ENCODE measurements around the gene LAMA3. TPM values are rescaled to one million over a fixed set of nuclear protein-coding genes. Genes with fewer than 3 reads are reported as not detected.

The LAMA3 gene
- total and polyA plus RNA-seq, 10 of the 15 experiments (the other 5 are each of a cell fraction or from before 2014, with no cell fraction given): 0.37 to 6.5 (median 5.4) TPM

DNA sequence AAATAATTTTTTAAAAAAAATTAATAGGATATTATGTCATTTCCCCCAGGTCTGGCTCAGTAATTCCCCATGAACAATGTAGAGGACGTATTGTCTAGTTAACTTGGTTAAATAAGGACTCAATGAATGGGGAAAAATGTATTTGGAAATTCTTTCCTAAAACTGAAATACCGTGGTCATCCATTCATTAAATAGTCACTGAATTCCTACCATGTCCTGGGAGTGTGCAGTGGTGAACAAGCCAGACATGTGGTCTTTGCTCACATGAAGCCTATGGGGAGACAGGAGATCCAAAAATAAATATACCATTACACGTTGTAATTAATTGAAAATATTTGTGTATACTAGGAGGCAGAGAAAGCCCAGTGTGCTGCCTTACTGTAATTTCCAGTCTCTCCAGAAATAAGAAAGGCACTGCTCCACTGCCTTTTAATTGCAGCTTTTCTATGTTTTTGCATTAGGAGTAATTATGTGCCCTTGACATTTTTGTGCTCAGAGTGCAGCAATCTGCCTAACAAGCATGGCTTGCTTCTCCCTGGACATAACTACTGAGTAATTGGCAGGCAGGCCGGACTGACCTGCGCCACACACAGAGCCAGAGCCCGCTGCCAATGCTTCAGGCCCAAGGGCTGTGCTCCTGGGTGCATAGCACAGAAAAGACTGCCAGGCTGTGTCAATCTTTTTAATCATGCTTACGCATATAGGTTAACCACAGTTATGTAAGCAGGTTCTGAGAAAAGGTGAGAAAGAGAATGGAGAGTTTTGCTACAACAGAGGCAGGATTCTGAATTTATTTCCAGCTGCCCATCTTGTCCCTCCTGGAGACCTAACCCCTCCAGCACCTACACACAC, 303.1 kb downstream of the LAMA3 start (continued):
- TF ChIP-seq MYC (IDR thresholded peaks at IDR 0.05; ENCODE audit: insufficient read depth, insufficient read length, insufficient replicate concordance, low read length, severe bottlenecking) (no peak), EED (IDR thresholded peaks at IDR 0.05; ENCODE audit: low read depth) (peak; percentile 76), FOS (IDR thresholded peaks at IDR 0.05; ENCODE audit: borderline replicate concordance, extremely low read depth, insufficient read length) (no peak), NFIC (IDR thresholded peaks at IDR 0.05; ENCODE audit: low read depth, low read length) (0 out of 2 replicates have a peak, but pooled peaks have one; percentile 24), CREB1 (IDR thresholded peaks at IDR 0.05; ENCODE audit: low read depth) (peak; percentile 61; the same call in 1 of the 2 replicates), SMAD5 (IDR thresholded peaks at IDR 0.05; ENCODE audit: low read depth) (peak; percentile 29; the same call in 1 of the 2 replicates), RUNX3 (IDR thresholded peaks at IDR 0.05; ENCODE audit: low read length) (peak; percentile 87), NFYA (IDR thresholded peaks at IDR 0.05; ENCODE audit: borderline replicate concordance, low read depth, low read length) (no peak), BCL11A (IDR thresholded peaks at IDR 0.05; ENCODE audit: low read depth, low read length) (0 out of 2 replicates have a peak, but pooled peaks have one; percentile 32)

DNA sequence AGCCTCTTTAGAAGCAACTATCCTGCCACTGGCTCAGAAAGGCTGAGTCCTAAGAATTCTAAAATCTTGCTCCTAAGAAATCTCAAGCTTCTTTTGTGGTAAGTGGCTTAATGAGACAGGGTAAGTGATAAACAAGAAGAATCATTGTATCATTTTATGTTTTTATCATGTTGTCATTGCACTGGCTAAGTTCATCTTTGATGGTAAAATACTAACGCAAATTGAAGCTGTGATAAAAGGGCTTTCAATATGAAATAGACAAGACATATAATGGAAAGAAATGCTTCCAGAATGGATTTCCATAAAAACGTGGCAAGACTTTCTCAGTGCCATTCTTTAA, 303.7 kb downstream of the LAMA3 start:
- WGBS (ENCODE audit: insufficient coverage, insufficient replicate concordance, low lambda C conversion rate, missing lambda C conversion rate): 24% methylated on average over 2 of the region's 2 CpGs

More for the DNA sequence above, 303.7 kb downstream of the LAMA3 start:
- no peak for ATAC-seq
- Histone ChIP-seq H3K9me3 (replicated peaks; ENCODE audit: control insufficient read depth, insufficient read depth, low read length) (no peaks in the 10 kb centered on the region; the same call in 2 of the 3 replicates), H3K79me2 (ENCODE audit: control insufficient read depth, insufficient read depth, low read length) (peaks cover 17% of the 10 kb centered on the region), H3K4me1 (ENCODE audit: control insufficient read depth, insufficient read depth, low read length) (peaks cover 19% of the 10 kb centered on the region), H3K27me3 (replicated peaks in 1 of 2; ENCODE audit: control insufficient read depth in 2 of 2, insufficient read depth in 2 of 2, low read length in 1 of 2) (no peaks in the 10 kb centered on the region), H3K4me3 (peak overlapping the region; percentile 18), H3K36me3 (ENCODE audit: control insufficient read depth in 2 of 2, insufficient read depth in 2 of 2, low read length in 1 of 2) (no peaks in the 10 kb centered on the region), H4K20me1 (ENCODE audit: control insufficient read depth, insufficient read depth) (no peaks in the 10 kb centered on the region), H2AFZ (ENCODE audit: control insufficient read depth, low read depth, low read length) (no peak overlapping the region; the same call in 1 of the 2 replicates), H3K4me2 (ENCODE audit: control insufficient read depth, insufficient read depth) (peak overlapping the region; percentile 84), H3K27ac (ENCODE audit: control insufficient read depth, insufficient read depth) (peak overlapping the region; percentile 62), H3K9ac (ENCODE audit: control insufficient read depth, insufficient read depth, low read length) (peak overlapping the region; percentile 54)
- intact Hi-C loops (cut with micrococcal nuclease; ENCODE audit: unreplicated experiment) (no loop called here), in situ Hi-C loops (cut with MboI) (no loop called here)
- ChIA-PET SMC1A (ENCODE audit: uncharacterized antibody, unreplicated experiment) (interaction anchor here (1.0 to 3.0 kb wide), 4 partner anchors 10 to 66 kb away, joined by 3 to 10 read pairs (median 5); no protein-coding TSS in a partner anchor), CTCF (interaction anchor here (1.2 kb wide), 1 partner anchor 11 kb away, joined by 5 read pairs; no protein-coding TSS in a partner anchor), POLR2A (no interaction called here), RAD21 (ENCODE audit: unreplicated experiment) (no interaction called here)
- TF ChIP-seq ZNF207 (IDR thresholded peaks at IDR 0.05; ENCODE audit: borderline replicate concordance) (no peak), HDGF (IDR thresholded peaks at IDR 0.05) (no peak)
- FAIRE-seq: peak; percentile 27
- TSS peak; percentile 93 for BruUV-seq (replicated peaks)
- DNase-seq (ENCODE audit: low read depth, low spot score): no peak

Data from GM12878 (cell line).